CD14-positive monocyte (primary cell): ENCODE measurements around the gene CAPS2. TPM values are rescaled to one million over a fixed set of nuclear protein-coding genes. Genes with fewer than 3 reads are reported as not detected.

Experiments
- DNase-seq, 3 donors: peaks; one replicate each; pipeline ENCODE4 v3.0.0-alpha.2; 2011 to 2022
- H2AFZ ChIP-seq: 2 replicates; pipeline ENCODE4 v1.6.0; 2012; ENCODE audit warnings: mild to moderate bottlenecking, low read depth, low read length, inconsistent platforms; ENCODE audit not compliant: insufficient read depth, poor library complexity, severe bottlenecking
- H3K27ac ChIP-seq, 2 donors: 1 replicate in 1 of 2; 2 replicates in 1 of 2; pipeline ENCODE4 v1.5.1; 2012 to 2013; ENCODE audit warnings: low read length in 2 of 2, control low read depth in 1 of 2, inconsistent platforms in 1 of 2, low read depth in 1 of 2, mild to moderate bottlenecking in 1 of 2
- H3K27me3 ChIP-seq, 2 donors: one replicate each; pipeline versions ENCODE4 v1.6.0 to v1.6.1; 2011 to 2013; ENCODE audit warnings: low read length in 2 of 2; ENCODE audit not compliant: control insufficient read depth in 2 of 2, insufficient read depth in 2 of 2
- H3K36me3 ChIP-seq, 2 donors: replicated peaks in 1 of 2; 1 replicate in 1 of 2; 2 replicates in 1 of 2; pipeline versions ENCODE4 v1.5.1 to v1.6.1; 2012 to 2013; ENCODE audit warnings: low read length in 2 of 2, control low read depth in 1 of 2, inconsistent platforms in 1 of 2, mild to moderate bottlenecking in 1 of 2; ENCODE audit not compliant: insufficient read depth in 2 of 2, control insufficient read depth in 1 of 2
- H3K4me1 ChIP-seq, 2 donors: 1 replicate in 1 of 2; 2 replicates in 1 of 2; pipeline versions ENCODE4 v1.5.1 to v1.6.1; 2012 to 2013; ENCODE audit warnings: low read length in 2 of 2, control low read depth in 1 of 2, inconsistent platforms in 1 of 2, mild to moderate bottlenecking in 1 of 2, moderate library complexity in 1 of 2; ENCODE audit not compliant: insufficient read depth in 2 of 2, control insufficient read depth in 1 of 2
- H3K4me2 ChIP-seq: replicated peaks from 2 replicates; pipeline ENCODE3; 2012; ENCODE audit warnings: low read length, moderate library complexity, mild to moderate bottlenecking; ENCODE audit not compliant: poor library complexity, severe bottlenecking; ENCODE audit errors: extremely low read depth
- H3K4me3 ChIP-seq, 3 experiments: fragments of 200-600 bp in 1 of 3; sonication (generic) in 1 of 3; replicated peaks in 1 of 3; 1 replicate in 2 of 3; 2 replicates in 1 of 3; pipeline ENCODE4 v1.5.1; 2011 to 2013; ENCODE audit warnings: low read length in 3 of 3, mild to moderate bottlenecking in 3 of 3, control low read depth in 2 of 3, low read depth in 2 of 3, inconsistent platforms in 1 of 3, moderate library complexity in 1 of 3
- H3K79me2 ChIP-seq: 2 replicates; pipeline ENCODE4 v1.6.0; 2012; ENCODE audit warnings: mild to moderate bottlenecking, control low read depth, inconsistent platforms, low read length, moderate library complexity; ENCODE audit not compliant: insufficient read depth
- H3K9ac ChIP-seq: 2 replicates; pipeline ENCODE4 v1.6.0; 2017; ENCODE audit warnings: low read length, mild to moderate bottlenecking; ENCODE audit not compliant: insufficient read depth, poor library complexity, severe bottlenecking
- H3K9me3 ChIP-seq, 2 donors: replicated peaks in 1 of 2; 1 replicate in 1 of 2; 2 replicates in 1 of 2; pipeline versions ENCODE4 v1.5.1 to v1.6.1; 2012 to 2013; ENCODE audit warnings: low read length in 2 of 2, control low read depth in 1 of 2; ENCODE audit not compliant: control insufficient read depth in 1 of 2, insufficient read depth in 1 of 2
- H4K20me1 ChIP-seq: 2 replicates; pipeline ENCODE4 v1.6.0; 2012; ENCODE audit warnings: mild to moderate bottlenecking, low read length, control low read depth, moderate library complexity; ENCODE audit not compliant: insufficient read depth
- H3K27ac Mint-ChIP-seq, 7 donors: one replicate each; pipeline ENCODE4 v1.8.0; 2020; ENCODE audit warnings: mild to moderate bottlenecking in 7 of 7, mixed read lengths in 7 of 7, moderate library complexity in 6 of 7, inconsistent platforms in 2 of 7
- H3K27me3 Mint-ChIP-seq, 3 donors: one replicate each; pipeline ENCODE4 v1.8.0; 2021 to 2022; ENCODE audit warnings: low read depth in 3 of 3, mild to moderate bottlenecking in 3 of 3, mixed read lengths in 3 of 3, moderate library complexity in 3 of 3, inconsistent platforms in 1 of 3
- H3K36me3 Mint-ChIP-seq, 2 donors: one replicate each; pipeline ENCODE4 v1.8.0; 2020; ENCODE audit warnings: mixed read lengths in 2 of 2, inconsistent platforms in 1 of 2, mild to moderate bottlenecking in 1 of 2
- H3K4me1 Mint-ChIP-seq: one replicate; pipeline ENCODE4 v1.8.0; 2020; ENCODE audit warnings: mild to moderate bottlenecking, mixed read lengths
- H3K4me3 Mint-ChIP-seq, 2 donors: one replicate each; pipeline ENCODE4 v1.8.0; 2020; ENCODE audit warnings: mild to moderate bottlenecking in 2 of 2, mixed read lengths in 2 of 2, moderate library complexity in 1 of 2
- H3K9me3 Mint-ChIP-seq, 7 donors: one replicate each; pipeline ENCODE4 v1.8.0; 2020 to 2022; ENCODE audit warnings: mixed read lengths in 7 of 7, mild to moderate bottlenecking in 6 of 7, moderate library complexity in 6 of 7, inconsistent platforms in 2 of 7
- CTCF ChIP-seq: fragments of 200-600 bp; IDR thresholded peaks from one replicate; pipeline ENCODE4 v1.8.0; 2022; ENCODE audit warnings: antibody characterized with exemption, mild to moderate bottlenecking
- WGBS: methylation state at CpG from one replicate; pipeline ENCODE4 v1.1.5; 2013; ENCODE audit warnings: missing lambda C conversion rate; ENCODE audit not compliant: insufficient coverage; 5-methylcytosine and 5-hydroxymethylcytosine counted together
- intact Hi-C, 2 donors: fragments of 100-400 bp; cut with micrococcal nuclease; formaldehyde crosslinking; loops; one replicate each; pipeline versions ENCODE4 v1.15.0 to v1.15.1; 2023
- polyA plus RNA-seq, 3 donors: library from polyadenylated mRNA; depleted of rRNA in 1 of 3; unstranded in 2 of 3; stranded (reverse) in 1 of 3; fragments of 300-500 nt in 2 of 3; fragments of >200 nt in 1 of 3; fragmentation: Illumina TruSeq in 2 of 3; gene quantifications; 1 replicate in 2 of 3; 2 replicates in 1 of 3; pipeline ENCODE4 v1.2.3, GENCODE V29; 2012 to 2021

Gene CAPS2
- polyA plus RNA-seq, 3 donors = 0.36 to 0.49 TPM; not detected in 1

- no peaks in the 10 kb centered on the region for H3K79me2 ChIP-seq
- peaks cover 0 to 3% (median 1%) of the 10 kb centered on the region in 3 donors for H3K27me3 Mint-ChIP-seq
- no peaks in the 10 kb centered on the region for H3K36me3 ChIP-seq
- no peaks in the 10 kb centered on the region for H3K4me1 ChIP-seq
- no peaks in the 10 kb centered on the region for H3K27me3 ChIP-seq
- H4K20me1 ChIP-seq = no peaks in the 10 kb centered on the region
- H3K9me3 ChIP-seq = no peaks in the 10 kb centered on the region
- H2AFZ ChIP-seq = no peak overlapping the region
- no peak for DNase-seq
- no peak overlapping the region for H3K4me3 ChIP-seq
- no peak overlapping the region for H3K9ac ChIP-seq
- H3K36me3 Mint-ChIP-seq = no peaks in the 10 kb centered on the region
- H3K9me3 Mint-ChIP-seq = no peaks in the 10 kb centered on the region
- H3K4me2 ChIP-seq = no peak overlapping the region
- WGBS = 67% methylated on average over 1 of the region's 1 CpG
- H3K4me3 Mint-ChIP-seq = no peak overlapping the region
- intact Hi-C loops = no loop called here
- no peak for TF ChIP-seq CTCF
- no peaks in the 10 kb centered on the region for H3K4me1 Mint-ChIP-seq
- H3K27ac Mint-ChIP-seq = no peak overlapping the region
- no peak overlapping the region for H3K27ac ChIP-seq
Measured at GRCh38 chr12:75288860-75289259, 41.3 kb downstream of the CAPS2 start.

- H3K36me3 ChIP-seq = no peaks in the 10 kb centered on the region
- Mint-ChIP-seq H3K4me3 (no peak overlapping the region), H3K36me3 (no peaks in the 10 kb centered on the region), H3K4me1 (no peaks in the 10 kb centered on the region), H3K27ac (no peak overlapping the region), H3K27me3 (no peaks in the 10 kb centered on the region), H3K9me3 (peaks cover 0 to 2% (median 0%) of the 10 kb centered on the region in 7 donors)
- no peak overlapping the region for H3K4me3 ChIP-seq
- H3K9ac ChIP-seq = no peak overlapping the region
- no peaks in the 10 kb centered on the region for H3K27me3 ChIP-seq
- H3K79me2 ChIP-seq = no peaks in the 10 kb centered on the region
- H3K27ac ChIP-seq = no peak overlapping the region
- no peak for DNase-seq
- no peaks in the 10 kb centered on the region for H3K4me1 ChIP-seq
- H4K20me1 ChIP-seq = no peaks in the 10 kb centered on the region
- no peak overlapping the region for H3K4me2 ChIP-seq
- WGBS = no CpG with 5 or more reads among the region's 2 CpGs
- intact Hi-C loops = no loop called here
- TF ChIP-seq CTCF = no peak
- H2AFZ ChIP-seq = no peak overlapping the region
- H3K9me3 ChIP-seq = no peaks in the 10 kb centered on the region
Measured at GRCh38 chr12:75275702-75276101, 54.4 kb downstream of the CAPS2 start.
